HepG2 (cell line): ENCODE data around the gene PARS2. TPM values are rescaled to one million over a fixed set of nuclear protein-coding genes. Genes with fewer than 3 reads are reported as not detected.
A peak's percentile ranks its signal among the peaks of the same experiment; 100 is the strongest.

Experiments used
- BCL6 ChIP-seq: IDR thresholded peaks from 2 replicates; pipeline ENCODE4 v1.6.1; 2016; ENCODE audit warnings: missing genetic modification reagents, missing compliant biosample characterization
- CREM ChIP-seq, 2 experiments: sonication (generic) in 1 of 2; formaldehyde crosslinking in 1 of 2; IDR thresholded peaks; 2 replicates each; pipeline versions ENCODE4 v1.4.0 to v1.6.1; 2016 to 2020; ENCODE audit warnings: antibody characterized with exemption in 1 of 2, mild to moderate bottlenecking in 1 of 2, missing genetic modification reagents in 1 of 2
- DZIP1 ChIP-seq: sonication (generic); formaldehyde crosslinking; IDR thresholded peaks from 2 replicates; pipeline ENCODE4 v1.5.0; 2020; ENCODE audit warnings: mild to moderate bottlenecking, missing genetic modification reagents
- GATAD2A ChIP-seq: IDR thresholded peaks from 2 replicates; pipeline ENCODE4 v1.6.1; 2016
- HNRNPLL ChIP-seq: fragments of 200-400 bp; formaldehyde crosslinking; IDR thresholded peaks from 2 replicates; pipeline ENCODE4 v1.6.1; 2017; ENCODE audit warnings: mild to moderate bottlenecking, low read depth, low read length; ENCODE audit not compliant: poor library complexity, severe bottlenecking
- NBN ChIP-seq: fragments of 450-650 bp; conservative IDR thresholded peaks from 2 replicates; pipeline ENCODE4 v1.6.1; 2017
- POLR2A ChIP-seq, 2 experiments: IDR thresholded peaks; 2 replicates each; pipeline ENCODE4 v1.6.1; 2011; ENCODE audit warnings: low read depth in 2 of 2, low read length in 2 of 2, mild to moderate bottlenecking in 1 of 2, moderate library complexity in 1 of 2; ENCODE audit not compliant: insufficient read depth in 1 of 2
- SOX6 ChIP-seq, 2 experiments: fragments of 450-650 bp in 1 of 2; sonication (generic) in 1 of 2; formaldehyde crosslinking in 1 of 2; IDR thresholded peaks; 2 replicates each; pipeline versions ENCODE4 v1.4.0 to v1.6.1; 2017 to 2020; ENCODE audit warnings: antibody characterized with exemption in 1 of 2, mild to moderate bottlenecking in 1 of 2, missing genetic modification reagents in 1 of 2
- ZC3H4 ChIP-seq: sonication (generic); formaldehyde crosslinking; IDR thresholded peaks from 2 replicates; pipeline ENCODE4 v1.4.0; 2020; ENCODE audit warnings: missing genetic modification reagents, borderline replicate concordance
- ZNF18 ChIP-seq: sonication (generic); formaldehyde crosslinking; IDR thresholded peaks from 2 replicates; pipeline ENCODE4 v1.8.0; 2022; ENCODE audit warnings: mild to moderate bottlenecking, missing genetic modification reagents; ENCODE audit not compliant: insufficient replicate concordance
- ZNF431 ChIP-seq: sonication (generic); formaldehyde crosslinking; IDR thresholded peaks from 2 replicates; pipeline ENCODE4 v1.9.0; 2022; ENCODE audit warnings: missing genetic modification reagents, low read depth, mild to moderate bottlenecking, borderline replicate concordance
- ZNF546 ChIP-seq: sonication (generic); formaldehyde crosslinking; conservative IDR thresholded peaks from 2 replicates; pipeline ENCODE4 v1.8.1; 2023; ENCODE audit warnings: mild to moderate bottlenecking, missing genetic modification reagents
- ZNF646 ChIP-seq: sonication (generic); formaldehyde crosslinking; IDR thresholded peaks from 2 replicates; pipeline ENCODE4 v1.9.0; 2021; ENCODE audit warnings: mild to moderate bottlenecking, missing genetic modification reagents
- ZNF713 ChIP-seq: sonication (generic); formaldehyde crosslinking; IDR thresholded peaks from 2 replicates; pipeline ENCODE4 v1.4.0; 2020; ENCODE audit warnings: mild to moderate bottlenecking, missing genetic modification reagents
- ZSCAN12 ChIP-seq: sonication (generic); formaldehyde crosslinking; IDR thresholded peaks from 2 replicates; pipeline ENCODE4 v1.9.0; 2021; ENCODE audit warnings: mild to moderate bottlenecking, missing genetic modification reagents
- polyA plus RNA-seq, 8 experiments: library from polyadenylated mRNA; depleted of rRNA in 3 of 8; stranded (reverse) in 7 of 8; unstranded in 1 of 8; fragments of >200 nt; fragmentation: Illumina TruSeq in 4 of 8; extraction: Trizol in 4 of 8; gene quantifications; 2 replicates each; pipeline versions ENCODE4 v1.2.1 to v1.2.3, GENCODE V29; 2011 to 2016; ENCODE audit warnings: low read depth in 4 of 8, missing spikeins in 1 of 8, mixed read lengths in 1 of 8; ENCODE audit not compliant: insufficient read depth in 1 of 8
- total RNA-seq, 5 experiments: library from RNA; depleted of rRNA; stranded (reverse); fragments of >200 nt; fragmentation: Illumina TruSeq; extraction: Trizol; gene quantifications; 2 replicates each; pipeline ENCODE4 v1.2.3, GENCODE V29; 2016; ENCODE audit warnings: low read depth in 1 of 5

PARS2 gene
- total and polyA plus RNA-seq, 2 of the 13 experiments (the other 11 are each of a cell fraction or from before 2014, with no cell fraction given) = 2.4 to 4.6 TPM

- TF ChIP-seq DZIP1 (CRISPR knock-in tag) = peak; percentile 61; the same call in 1 of the 2 replicates
- TF ChIP-seq ZC3H4 (CRISPR knock-in tag) = 0 out of 2 replicates have a peak, but pooled peaks have one; percentile 54
- no peak for TF ChIP-seq GATAD2A (CRISPR knock-in tag)
- no peak for TF ChIP-seq ZNF18
- no peak for TF ChIP-seq CREM (IDR thresholded peaks at IDR 0.05)
- no peak for TF ChIP-seq CREM (CRISPR knock-in tag; IDR thresholded peaks at IDR 0.05)
- no peak for TF ChIP-seq NBN
- no peak for TF ChIP-seq SOX6 (IDR thresholded peaks at IDR 0.05)
- TF ChIP-seq SOX6 (CRISPR knock-in tag; IDR thresholded peaks at IDR 0.05) = 0 out of 2 replicates have a peak, but pooled peaks have one; percentile 12
- TF ChIP-seq POLR2A (IDR thresholded peaks at IDR 0.05; ENCODE audit: insufficient read depth in 1 of 2, low read depth in 2 of 2, low read length in 2 of 2) = no peak
- TF ChIP-seq ZSCAN12 (CRISPR knock-in tag) = no peak
- no peak for TF ChIP-seq BCL6 (CRISPR knock-in tag)
- no peak for TF ChIP-seq HNRNPLL
- no peak for TF ChIP-seq ZNF713 (CRISPR knock-in tag)
- no peak for TF ChIP-seq ZNF646 (CRISPR knock-in tag)
- no peak for TF ChIP-seq ZNF546 (CRISPR knock-in tag)
- TF ChIP-seq ZNF431 = no peak
Observed at GRCh38 chr1:54763816-54764132, 549 bp downstream of the PARS2 start (continued).
